Right lobe of liver (tissue), 4 donors: ENCODE measurements around the gene MDFI.

ENCODE experiments used
- CTCF ChIP-seq, 4 donors: fragments of 200-600 bp in 3 of 4; fragments of 450-650 bp in 1 of 4; IDR thresholded peaks; one replicate each; pipeline versions ENCODE4 v1.5.1 to v1.8.0; 2016 to 2022; ENCODE audit warnings: antibody characterized with exemption in 4 of 4, mild to moderate bottlenecking in 2 of 4
- POLR2A ChIP-seq: fragments of 450-650 bp; IDR thresholded peaks from one replicate; pipeline ENCODE4 v1.6.1; 2017; ENCODE audit warnings: antibody characterized with exemption, mild to moderate bottlenecking
- donor health status: DM: no; HTN: no; CAD: no.
- donor health status: DM: no; HTN: no; CAD: no.
- donor health status: DM: no; HTN: yes; CAD: no.

GRCh38 chr6:41597246-41598000 is 40.8 kb upstream of the MDFI start:
- TF ChIP-seq CTCF (IDR thresholded peaks at IDR 0.05) (no peak), POLR2A (no peak)
